HG03571 (cell line): ENCODE data around the gene HEATR1.
"Not testable (repeated sequence)": the region's sequence is repeated elsewhere in the genome, so short reads cannot be mapped to it uniquely, and the experiment has no call there.

Experiments
- ATAC-seq: cut with Tn5 transposase; IDR thresholded peaks from one replicate; pipeline ENCODE4 v1.9.1; 2021; ENCODE audit not compliant: unreplicated experiment

The HEATR1 gene

GRCh38 chr1:236514703-236515442 lies 89.4 kb downstream of the HEATR1 start:
- no peak for ATAC-seq

DNA sequence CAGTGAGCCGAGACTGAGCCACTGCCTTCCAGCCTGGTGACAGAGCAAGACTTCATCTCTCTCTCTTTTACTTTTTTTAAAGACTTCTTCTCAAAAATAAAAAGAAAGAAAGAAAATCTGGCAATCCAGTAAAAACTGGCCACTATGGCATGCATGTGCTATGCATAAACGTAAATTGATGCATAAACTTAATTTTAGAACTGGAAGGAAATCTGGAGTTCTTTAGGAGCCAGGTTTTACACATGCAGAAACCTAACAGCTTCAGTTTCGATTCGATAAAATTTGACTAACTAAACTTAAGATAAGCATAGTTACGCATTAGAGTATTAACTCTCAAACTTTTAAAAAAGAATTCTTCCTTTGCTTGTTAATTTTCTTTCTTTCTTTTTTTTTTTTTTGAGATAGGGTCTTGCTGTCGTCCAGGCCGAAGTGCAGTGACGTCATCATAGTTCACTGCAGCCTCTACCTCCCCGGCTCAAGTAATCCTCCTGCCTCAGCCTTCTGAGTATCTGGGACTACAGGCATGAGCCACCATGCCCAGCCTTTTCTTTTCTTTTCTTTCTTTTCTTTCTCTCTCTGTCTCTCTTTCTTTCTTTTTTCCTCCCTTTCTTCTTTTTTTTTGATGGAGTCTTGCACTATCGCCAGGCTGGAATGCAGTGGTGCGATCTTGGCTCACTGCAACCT lies 92.4 kb downstream of the HEATR1 start:
- ATAC-seq, result no peak

GRCh38 chr1:236509647-236510401 lies 94.5 kb downstream of the HEATR1 start:
- no peak for ATAC-seq

- ATAC-seq, result no peak
Observed at GRCh38 chr1:236509203-236509602, 95.1 kb downstream of the HEATR1 start.

DNA sequence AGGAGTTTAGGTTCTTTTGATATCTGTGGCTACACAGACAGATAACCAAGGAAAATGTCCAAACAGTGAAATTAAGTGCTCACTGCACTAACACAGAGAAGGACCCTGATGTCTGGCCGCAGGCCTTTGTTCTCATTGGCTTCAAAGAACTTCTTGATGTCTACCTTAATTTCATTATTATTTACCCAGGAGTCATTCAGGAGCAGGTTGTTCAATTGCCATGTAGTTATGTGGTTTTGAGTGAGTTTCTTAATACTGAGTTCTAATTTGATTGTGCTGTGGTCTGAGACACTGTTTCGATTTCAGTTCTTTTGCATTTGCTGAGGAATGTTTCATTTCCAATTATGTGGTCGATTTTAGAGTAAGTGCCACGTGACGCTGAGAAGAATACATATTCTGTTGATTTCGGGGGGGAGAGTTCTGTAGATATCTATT lies 95.7 kb downstream of the HEATR1 start:
- no peak for ATAC-seq

GRCh38 chr1:236507022-236507700 lies 97.2 kb downstream of the HEATR1 start:
- ATAC-seq, result no peak

- not testable (repeated sequence) for ATAC-seq
Observed at GRCh38 chr1:236504338-236504737, 100.0 kb downstream of the HEATR1 start.

DNA sequence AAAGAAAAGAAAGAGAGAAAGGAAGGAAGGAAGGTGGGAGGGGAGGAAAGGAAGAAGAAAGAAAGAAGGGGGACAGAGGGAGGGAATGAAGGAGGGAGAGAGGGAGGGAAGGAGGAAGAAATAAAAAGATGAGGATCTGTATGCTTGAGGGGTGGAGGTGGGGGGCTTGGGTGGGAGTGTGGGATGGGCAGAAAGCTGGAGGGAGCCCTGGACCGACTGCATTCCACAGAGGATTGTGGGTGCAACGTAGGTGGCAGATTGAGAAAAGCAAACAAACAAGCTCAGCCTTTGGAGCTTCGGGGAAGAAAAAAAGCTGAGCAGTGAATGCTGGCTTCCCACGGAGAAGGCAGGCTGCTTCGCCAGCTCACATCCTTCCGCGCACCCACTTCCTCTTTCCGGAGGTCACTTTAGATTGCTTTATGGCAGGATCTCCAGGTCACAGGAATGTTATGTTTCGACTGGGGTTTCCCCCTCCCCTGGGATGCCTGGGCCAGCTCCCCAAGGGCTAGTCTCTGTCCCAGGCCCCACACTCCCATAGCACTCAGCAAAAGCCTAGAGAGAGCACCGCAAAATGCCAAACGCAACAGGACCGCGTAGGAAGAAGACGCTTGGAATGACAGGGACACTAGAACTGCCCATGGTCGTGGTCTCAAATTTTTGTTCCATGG lies 101.2 kb downstream of the HEATR1 start:
- ATAC-seq, result no peak

DNA sequence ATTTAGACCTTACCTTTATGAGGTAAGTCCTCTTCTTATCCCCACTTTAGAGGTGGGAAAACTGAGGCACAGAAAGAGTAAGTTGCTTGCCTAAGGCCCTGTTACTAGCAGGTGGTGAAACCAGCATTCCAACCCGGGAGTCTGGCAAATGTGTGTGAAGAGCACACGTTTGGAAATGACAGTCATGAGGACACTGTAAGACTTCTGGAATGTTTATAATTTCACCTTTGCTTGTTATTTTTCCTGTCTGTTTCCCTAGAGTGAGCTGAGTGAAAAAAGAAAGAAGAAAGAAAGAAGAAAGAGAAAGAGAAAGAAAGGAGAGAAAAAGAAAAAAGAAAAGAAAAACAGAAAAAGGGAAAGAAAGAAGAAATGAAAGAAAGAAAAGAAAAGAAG lies 101.7 kb downstream of the HEATR1 start:
- no peak for ATAC-seq

GRCh38 chr1:236501093-236501492 lies 103.2 kb downstream of the HEATR1 start:
- ATAC-seq, result no peak
